CD4-positive, alpha-beta T cell treated with Interleukin-2 at 100 ng/mL for 4 hours (primary cell): ENCODE data around the gene CADPS2.

ENCODE experiments used
- DNase-seq: peaks from one replicate; pipeline ENCODE4 v3.0.0-alpha.2; 2020; ENCODE audit warnings: low spot score

CADPS2 gene

GRCh38 chr7:122362473-122362872 lies 523.8 kb downstream of the CADPS2 start:
- no peak for DNase-seq

GRCh38 chr7:122354656-122355055 lies 531.6 kb downstream of the CADPS2 start:
- DNase-seq: no peak

GRCh38 chr7:122352454-122352853 lies 533.8 kb downstream of the CADPS2 start:
- no peak for DNase-seq

- no peak for DNase-seq
These were observed 535.6 kb downstream of the CADPS2 start for GRCh38 chr7:122350701-122351100.

- no peak for DNase-seq
These were observed 542.0 kb downstream of the CADPS2 start for GRCh38 chr7:122344303-122344620.

DNA sequence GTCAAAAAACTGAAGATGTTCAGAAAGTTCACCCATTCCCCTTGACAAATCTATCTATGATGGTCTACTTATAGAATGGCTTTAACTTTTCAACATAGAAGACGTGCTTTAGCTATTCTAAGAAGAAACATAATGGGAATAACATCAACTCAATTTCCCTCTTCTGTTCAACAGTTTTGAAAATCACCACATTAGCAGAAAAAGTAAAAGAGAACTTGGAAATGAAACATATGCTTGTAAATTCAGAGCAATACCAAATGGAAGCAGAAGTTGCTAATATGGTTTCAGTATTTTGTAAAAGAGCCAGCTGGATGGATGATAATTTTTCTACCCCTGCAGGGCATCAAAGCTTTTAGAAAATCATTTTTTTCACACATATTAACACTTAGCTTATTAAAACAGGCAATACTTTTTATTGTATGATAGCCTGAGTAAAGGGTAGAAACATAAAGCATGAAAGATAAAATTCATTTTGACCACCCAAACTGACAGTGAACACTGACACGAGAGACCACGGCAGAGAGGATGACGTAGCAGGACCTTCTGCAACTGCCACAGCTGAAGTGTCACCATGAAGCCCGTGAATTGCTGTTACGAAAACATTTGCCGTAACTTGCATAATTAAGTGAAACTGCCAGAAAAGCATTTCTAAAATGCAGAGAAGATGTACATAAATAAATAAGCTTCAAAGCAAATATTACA lies 542.5 kb downstream of the CADPS2 start:
- no peak for DNase-seq

- no peak for DNase-seq
These were observed 545.8 kb downstream of the CADPS2 start for GRCh38 chr7:122340427-122340826.

DNA sequence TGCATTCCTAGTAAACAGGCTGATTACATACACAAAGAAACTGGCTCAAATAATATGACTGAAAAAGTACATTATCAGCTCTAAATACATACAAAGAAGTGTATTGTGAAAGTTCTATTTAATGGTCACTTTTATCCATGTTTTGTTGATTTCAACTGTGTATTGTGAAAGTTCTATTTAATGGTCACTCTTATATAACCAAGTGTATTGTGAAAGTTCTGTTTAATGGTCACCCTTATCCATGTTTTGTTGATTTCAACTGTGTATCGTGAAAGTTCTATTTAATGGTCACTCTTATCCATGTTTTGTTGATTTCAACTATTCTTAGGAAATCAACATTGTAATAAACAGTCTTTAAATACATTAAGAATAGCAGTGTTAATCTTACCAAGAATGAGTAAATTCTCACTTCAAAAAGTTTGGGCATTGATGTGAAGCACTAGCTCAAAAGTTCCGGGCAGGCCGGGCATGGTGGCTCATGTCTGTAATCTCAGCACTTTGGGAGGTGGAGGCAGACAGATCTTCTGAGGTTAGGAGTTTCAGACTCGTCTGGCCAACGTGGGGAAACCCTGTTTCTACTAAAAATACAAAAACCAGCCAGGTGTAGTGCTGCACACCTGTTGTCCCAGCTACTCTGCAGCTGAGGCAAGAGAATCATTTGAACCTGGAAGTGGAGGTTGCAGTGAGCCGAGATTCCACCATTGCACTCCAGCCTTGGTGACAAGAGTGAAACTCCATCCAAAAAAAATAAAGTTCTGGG lies 546.9 kb downstream of the CADPS2 start:
- DNase-seq: no peak

GRCh38 chr7:122337011-122337410 lies 549.2 kb downstream of the CADPS2 start:
- DNase-seq: no peak

DNA sequence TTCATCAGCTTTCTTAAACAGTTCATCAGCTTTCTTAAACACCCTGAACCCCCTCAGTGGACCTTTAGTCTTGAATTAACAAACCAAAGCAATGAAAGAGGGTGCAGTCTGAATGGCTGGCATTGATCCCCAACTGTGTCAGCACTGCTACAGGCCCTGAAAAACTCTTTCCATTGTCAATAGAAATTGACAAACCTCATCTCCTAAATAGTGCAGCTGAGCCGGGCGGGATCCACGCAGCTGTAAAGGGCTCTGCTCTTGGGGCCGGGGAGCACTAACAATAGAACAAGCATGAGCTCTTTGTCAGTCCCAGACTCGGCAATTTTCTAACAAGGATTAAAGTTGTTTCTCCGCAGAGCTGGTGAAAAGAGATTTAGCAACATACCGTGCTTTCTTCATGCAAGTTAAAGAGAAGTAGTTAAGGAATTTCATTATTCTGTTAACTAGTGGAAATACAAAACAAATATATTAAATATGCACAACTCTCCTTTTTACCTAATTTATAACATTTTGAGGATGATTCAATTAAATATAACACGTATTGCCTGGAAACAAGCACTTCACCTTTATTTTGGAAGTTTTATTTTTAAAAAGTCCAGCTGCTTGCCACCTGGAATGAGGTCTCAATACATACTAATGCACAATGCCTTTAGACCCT lies 557.0 kb downstream of the CADPS2 start:
- DNase-seq: no peak

GRCh38 chr7:122327969-122328368 lies 558.3 kb downstream of the CADPS2 start:
- no peak for DNase-seq

GRCh38 chr7:122316467-122317388 lies 569.5 kb downstream of the CADPS2 start:
- DNase-seq: no peak

GRCh38 chr7:122315507-122316466 lies 570.5 kb downstream of the CADPS2 start:
- DNase-seq: no peak

DNA sequence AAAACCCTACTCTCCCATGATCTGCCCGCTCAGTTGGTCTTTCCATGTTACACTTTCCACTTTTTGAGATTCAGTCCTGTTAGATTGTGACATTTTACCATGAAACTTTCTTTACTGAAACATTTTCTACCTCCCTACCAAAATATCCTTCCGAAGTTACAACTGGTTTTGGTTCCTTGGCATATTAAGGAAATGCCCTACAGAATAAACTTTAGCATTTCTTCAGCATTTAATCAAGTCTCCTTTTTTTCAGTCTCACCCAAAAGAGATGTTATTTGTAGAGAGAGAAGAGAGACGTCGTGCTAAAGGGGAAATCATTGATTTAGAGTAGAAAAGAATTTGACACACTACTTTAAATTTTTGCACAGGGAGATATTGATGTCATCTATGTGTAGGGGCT lies 572.0 kb downstream of the CADPS2 start:
- DNase-seq: no peak

DNA sequence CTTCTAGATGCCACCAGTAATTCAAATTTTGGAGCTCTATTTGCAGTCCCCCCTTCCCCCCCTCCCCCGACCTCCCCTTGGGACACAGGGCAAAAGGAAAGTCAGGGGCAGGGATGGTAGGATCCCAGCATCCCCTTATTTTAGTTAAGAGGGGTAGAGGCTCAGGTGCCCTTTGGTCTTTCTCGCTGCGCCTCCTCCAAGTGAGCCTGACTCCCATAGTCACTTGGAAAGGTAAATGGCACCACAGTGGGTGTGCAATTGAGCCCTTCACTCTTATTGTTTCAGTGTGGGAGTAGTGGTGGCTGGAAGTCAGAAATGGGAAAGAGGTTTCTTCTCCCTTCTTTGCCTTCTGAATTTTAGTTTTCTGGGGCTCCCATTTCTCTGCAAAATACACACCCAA lies 573.5 kb downstream of the CADPS2 start:
- DNase-seq: no peak

- DNase-seq: no peak
These were observed 574.4 kb downstream of the CADPS2 start for GRCh38 chr7:122311734-122312450.

DNA sequence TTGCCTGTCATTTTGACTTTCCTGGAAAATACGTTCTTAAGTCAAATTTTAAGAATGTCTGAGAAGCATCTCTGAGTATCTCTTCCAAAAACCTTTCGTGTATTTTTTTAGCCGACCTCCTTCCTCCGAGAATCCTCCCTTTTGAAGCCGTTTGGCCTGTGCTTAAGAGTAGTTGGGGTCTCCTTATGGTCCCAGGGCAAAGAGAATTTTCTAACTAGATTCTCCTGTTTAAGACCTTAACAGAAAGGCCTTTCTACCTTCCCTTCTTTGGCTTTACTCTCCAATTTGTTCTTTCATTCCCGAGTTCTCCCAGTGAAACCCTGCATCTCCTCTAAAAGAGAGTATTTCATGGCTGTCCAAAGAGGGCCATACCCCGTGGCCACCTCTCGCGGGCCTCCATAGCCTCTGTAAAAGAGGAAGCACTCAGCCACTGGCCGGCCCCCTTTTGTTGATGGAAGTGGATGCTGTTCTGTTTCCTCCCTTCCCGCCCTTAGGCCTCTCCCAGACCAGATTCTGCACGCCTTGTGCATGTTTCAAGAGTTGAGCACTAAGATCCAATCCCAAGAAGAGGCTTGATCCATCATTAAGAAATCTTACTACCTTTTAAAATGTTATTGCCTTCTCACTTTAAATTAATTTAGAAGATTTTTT lies 575.1 kb downstream of the CADPS2 start:
- DNase-seq: no peak

DNA sequence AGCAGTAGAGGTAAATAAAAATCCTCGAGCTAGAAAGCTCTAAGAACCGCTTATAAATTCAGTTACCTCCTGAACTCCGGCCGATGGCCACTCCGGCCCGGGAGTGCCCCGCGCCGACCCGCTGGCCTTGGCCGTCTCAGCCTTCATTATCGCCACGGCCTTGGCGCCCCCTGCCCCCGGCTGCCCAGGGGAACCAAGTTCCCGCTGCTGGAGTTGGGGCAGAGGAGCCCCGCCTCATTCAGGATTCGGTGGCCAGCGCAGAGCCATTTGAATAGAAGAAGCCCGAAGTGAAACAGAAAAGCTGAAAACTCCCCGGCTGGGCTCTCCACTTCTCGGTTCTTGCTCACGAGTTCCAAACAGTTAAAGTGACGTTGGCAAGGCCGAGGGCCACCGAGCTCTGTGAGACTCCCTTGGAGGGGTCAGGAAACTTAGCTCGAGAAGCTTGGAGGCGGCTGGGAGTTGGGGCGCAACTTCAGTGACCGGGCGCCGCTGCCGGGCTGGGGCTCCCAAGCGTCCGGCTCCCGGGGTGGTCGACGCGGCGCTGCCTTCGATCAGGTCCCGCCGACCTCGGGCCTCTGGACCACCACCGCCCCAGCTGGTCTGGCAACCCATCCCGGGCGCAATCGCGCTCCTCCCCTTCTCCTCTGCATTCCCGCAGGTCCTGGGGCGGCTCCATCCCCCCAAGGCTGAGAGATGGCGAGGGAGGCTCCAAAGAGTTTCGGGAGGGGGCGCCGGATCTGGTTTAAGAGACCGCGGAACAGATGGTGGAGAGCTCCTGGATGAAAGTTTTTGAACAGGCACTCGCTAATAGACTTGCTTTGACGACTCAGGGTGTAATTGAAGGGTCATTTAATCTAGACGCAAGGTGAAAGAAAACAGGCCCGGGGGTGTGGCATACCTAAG lies 575.9 kb downstream of the CADPS2 start:
- DNase-seq: no peak

- DNase-seq: no peak
These were observed 576.8 kb downstream of the CADPS2 start for GRCh38 chr7:122309421-122309820.
